OCI-LY7 (cell line): ENCODE data around the gene CCT8. TPM values are rescaled to one million over a fixed set of nuclear protein-coding genes. Genes with fewer than 3 reads are reported as not detected.

ENCODE experiments used
- Bru-seq: library from RNA; stranded (reverse); fragments of 400-500 nt; gene quantifications from one replicate; lab custom pipeline; 2021; lab: Mats Ljungman, UMichigan
- BruChase-seq, 2 experiments: library from RNA; stranded (reverse); fragments of 400-500 nt; gene quantifications; one replicate each; lab custom pipeline; 2021; lab: Mats Ljungman, UMichigan
- BruUV-seq: library from RNA; stranded (reverse); fragments of 400-500 nt; replicated peaks from 2 replicates; lab custom pipeline; 2021; lab: Mats Ljungman, UMichigan
- CTCF ChIA-PET: fragments of 300-600 bp; sonication (Branson Sonifier 250); formaldehyde crosslinking; loops from one replicate; lab custom pipeline; 2022; ENCODE audit warnings: antibody characterized with exemption; ENCODE audit not compliant: unreplicated experiment; lab: Charles Lee
- POLR2A ChIA-PET: fragments of 300-600 bp; sonication (Branson Sonifier 250); formaldehyde crosslinking; loops from one replicate; lab custom pipeline; 2022; ENCODE audit warnings: antibody characterized with exemption; lab: Charles Lee
- DNase-seq: peaks from one replicate; pipeline ENCODE4 v3.0.0-alpha.2; 2015; ENCODE audit warnings: low spot score
- H2AFZ ChIP-seq: fragments of 200-600 bp; sonication (generic), shearing (Covaris generic); 2 replicates; pipeline ENCODE4 v1.6.1; 2014; ENCODE audit warnings: mild to moderate bottlenecking, antibody characterized with exemption, low read length, moderate library complexity
- H3K27ac ChIP-seq: fragments of 200-600 bp; sonication (generic); 2 replicates; pipeline ENCODE4 v1.5.1; 2014; ENCODE audit warnings: mixed run types, low read depth, mild to moderate bottlenecking, moderate library complexity, low read length, inconsistent platforms; ENCODE audit not compliant: poor library complexity, severe bottlenecking
- H3K36me3 ChIP-seq: fragments of 200-600 bp; sonication (generic); 2 replicates; pipeline ENCODE4 v1.6.1; 2014; ENCODE audit warnings: mild to moderate bottlenecking, antibody characterized with exemption, low read length, moderate library complexity, mixed read lengths; ENCODE audit not compliant: insufficient read depth
- H3K4me1 ChIP-seq: fragments of 200-600 bp; sonication (generic); 2 replicates; pipeline ENCODE4 v1.5.1; 2014; ENCODE audit warnings: mild to moderate bottlenecking, low read length; ENCODE audit not compliant: insufficient read depth, poor library complexity, severe bottlenecking
- H3K4me2 ChIP-seq: fragments of 200-600 bp; sonication (generic); 2 replicates; pipeline ENCODE4 v1.6.1; 2014; ENCODE audit warnings: mild to moderate bottlenecking, low read length
- H3K4me3 ChIP-seq: fragments of 200-600 bp; sonication (generic); 2 replicates; pipeline ENCODE4 v1.5.1; 2014; ENCODE audit warnings: mild to moderate bottlenecking, low read depth, low read length; ENCODE audit not compliant: poor library complexity, severe bottlenecking
- H3K79me2 ChIP-seq: fragments of 200-600 bp; sonication (generic); 2 replicates; pipeline ENCODE4 v1.6.1; 2016; ENCODE audit warnings: low read depth, mild to moderate bottlenecking, low read length, moderate library complexity, mixed read lengths; ENCODE audit not compliant: insufficient read depth
- H3K9me2 ChIP-seq: fragments of 200-600 bp; sonication (generic); 2 replicates; pipeline ENCODE4 v1.6.1; 2016; ENCODE audit warnings: mild to moderate bottlenecking, low read length, mixed read lengths; ENCODE audit not compliant: insufficient read depth
- H3K9me3 ChIP-seq: fragments of 200-600 bp; sonication (generic); 2 replicates; pipeline ENCODE4 v1.6.1; 2014; ENCODE audit warnings: mild to moderate bottlenecking, mixed run types, low read length, mixed read lengths
- H4K20me1 ChIP-seq: fragments of 200-600 bp; sonication (generic); 2 replicates; pipeline ENCODE4 v1.6.1; 2014; ENCODE audit warnings: mild to moderate bottlenecking, antibody characterized with exemption, low read length, moderate library complexity, mixed read lengths; ENCODE audit not compliant: insufficient read depth
- EZH2phosphoT487 ChIP-seq: fragments of 200-600 bp; sonication (generic); IDR thresholded peaks from 2 replicates; pipeline ENCODE4 v1.6.1; 2018; ENCODE audit warnings: low read depth, borderline replicate concordance, mild to moderate bottlenecking, mixed run types, antibody characterized with exemption, low read length, moderate library complexity, mixed read lengths
- intact Hi-C: fragments of 100-400 bp; cut with micrococcal nuclease; formaldehyde crosslinking; loops from one replicate; pipeline ENCODE4 v1.10.0; 2022; ENCODE audit not compliant: unreplicated experiment
- long read RNA-seq: library from polyadenylated mRNA; stranded (forward); transcript quantifications from one replicate; pipeline ENCODE4 v2.0.0, GENCODE V29; 2022
- total RNA-seq, 2 experiments: library from RNA; depleted of rRNA in 1 of 2; stranded (reverse); fragments of >200 nt in 1 of 2; shearing (Covaris generic) in 1 of 2; gene quantifications; 2 replicates each; pipeline ENCODE4 v1.2.3, GENCODE V29; 2014 to 2022
- TF ChIP-seq, protein P1 (sequence below): fragments of 200-600 bp; sonication (generic); conservative IDR thresholded peaks from 2 replicates; pipeline ENCODE4 v1.5.1; 2014; ENCODE audit warnings: mild to moderate bottlenecking, antibody characterized with exemption, low read length, moderate library complexity, mixed read lengths

CCT8 gene, protein sequence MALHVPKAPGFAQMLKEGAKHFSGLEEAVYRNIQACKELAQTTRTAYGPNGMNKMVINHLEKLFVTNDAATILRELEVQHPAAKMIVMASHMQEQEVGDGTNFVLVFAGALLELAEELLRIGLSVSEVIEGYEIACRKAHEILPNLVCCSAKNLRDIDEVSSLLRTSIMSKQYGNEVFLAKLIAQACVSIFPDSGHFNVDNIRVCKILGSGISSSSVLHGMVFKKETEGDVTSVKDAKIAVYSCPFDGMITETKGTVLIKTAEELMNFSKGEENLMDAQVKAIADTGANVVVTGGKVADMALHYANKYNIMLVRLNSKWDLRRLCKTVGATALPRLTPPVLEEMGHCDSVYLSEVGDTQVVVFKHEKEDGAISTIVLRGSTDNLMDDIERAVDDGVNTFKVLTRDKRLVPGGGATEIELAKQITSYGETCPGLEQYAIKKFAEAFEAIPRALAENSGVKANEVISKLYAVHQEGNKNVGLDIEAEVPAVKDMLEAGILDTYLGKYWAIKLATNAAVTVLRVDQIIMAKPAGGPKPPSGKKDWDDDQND
- 229 and 240 TPM in 2 replicates for total RNA-seq (2014; rRNA removed; shearing (Covaris generic))
- 332 and 375 TPM in 2 replicates for total RNA-seq (2022)
- Bru-seq, nascent RNA = percentile 98 among the genes with signal in this experiment
- BruChase-seq, experiment 1, labeled RNA remaining after a 6-hour chase = percentile 99 among the genes with signal in this experiment
- percentile 98 among the genes with signal in this experiment for BruChase-seq, experiment 2, labeled RNA remaining after a 2-hour chase
- long read RNA-seq, transcript CCT8-204 (15 exons, 1,872 nt) = minor isoform, 5 of 743 reads
- long read RNA-seq, transcript CCT8-201 (15 exons, 2,005 nt) = major isoform, 681 of 743 reads
- long read RNA-seq, partial matches to known transcripts = 24 of 743 reads
- long read RNA-seq, other reads (novel, unspliced or antisense) = 33 of 743 reads

DNA sequence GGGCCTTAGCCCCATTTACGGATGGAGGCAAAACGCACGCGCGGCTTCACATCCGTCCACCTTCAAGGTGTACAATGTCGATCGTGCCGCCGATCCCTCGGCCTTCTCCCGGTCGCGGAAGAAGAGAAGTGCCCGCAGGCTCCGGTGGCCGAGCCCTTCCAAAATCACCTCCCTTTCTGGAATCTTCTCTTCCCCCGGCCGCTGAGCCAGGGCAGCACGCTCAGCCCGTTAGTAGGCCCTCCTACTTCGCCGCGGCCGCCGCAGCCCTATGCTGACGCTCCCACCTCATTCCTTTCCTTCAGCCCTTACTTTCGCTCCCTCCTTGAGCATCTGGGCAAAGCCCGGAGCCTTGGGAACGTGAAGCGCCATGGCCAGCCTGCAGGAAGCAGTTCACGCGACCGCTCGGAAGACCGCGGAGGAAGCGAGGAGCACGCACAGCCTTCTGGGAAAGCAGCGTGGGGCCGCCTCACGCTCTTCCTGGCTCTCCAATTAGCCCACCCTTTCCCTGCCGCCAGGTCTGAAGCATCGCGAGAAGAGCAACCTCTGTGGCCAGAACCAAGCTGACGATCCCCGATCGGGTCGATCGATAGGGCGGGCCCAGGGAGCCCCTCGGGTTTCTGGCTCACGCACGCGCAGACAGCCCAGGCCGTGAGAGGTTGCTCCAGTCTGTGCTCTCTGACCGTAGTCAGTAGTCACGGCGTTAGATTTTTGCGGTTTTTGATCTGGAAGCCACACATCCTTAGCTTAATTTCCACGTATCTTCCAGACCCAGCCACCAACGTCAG, at the start of gene CCT8:
Gene CCT8, minus strand, starts transcription at position 427 of the 785 bp plus-strand sequence. Its CDS starts 58 bp downstream, at position 369.
- ChIA-PET CTCF (interaction anchor here (1.5 kb wide), 1 partner anchor 43 kb away, joined by 3 read pairs; no protein-coding TSS in a partner anchor), POLR2A (interaction anchor here (0.5 to 4.6 kb wide), 23 partner anchors 8 to 325 kb away, joined by 3 to 35 read pairs (median 6); partner anchors contain the start of genes RWDD2B and USP16)
- Histone ChIP-seq H3K4me1 (peaks cover 46% of the 10 kb centered on the region), H3K4me2 (peak within 1 kb of the TSS; percentile 98), H2AFZ (peak within 1 kb of the TSS; percentile 99), H3K4me3 (peak within 1 kb of the TSS; percentile 100), H4K20me1 (peaks cover 46% of the 10 kb centered on the region), H3K36me3 (peaks cover 50% of the 10 kb centered on the region), H3K27ac (peak within 1 kb of the TSS; percentile 74), H3K79me2 (peaks cover 57% of the 10 kb centered on the region), H3K9me2 (no peaks in the 10 kb centered on the region), H3K9me3 (no peaks in the 10 kb centered on the region)
- peak; percentile 100 for DNase-seq
- BruUV-seq = no TSS peak
- TF ChIP-seq, protein P1, sequence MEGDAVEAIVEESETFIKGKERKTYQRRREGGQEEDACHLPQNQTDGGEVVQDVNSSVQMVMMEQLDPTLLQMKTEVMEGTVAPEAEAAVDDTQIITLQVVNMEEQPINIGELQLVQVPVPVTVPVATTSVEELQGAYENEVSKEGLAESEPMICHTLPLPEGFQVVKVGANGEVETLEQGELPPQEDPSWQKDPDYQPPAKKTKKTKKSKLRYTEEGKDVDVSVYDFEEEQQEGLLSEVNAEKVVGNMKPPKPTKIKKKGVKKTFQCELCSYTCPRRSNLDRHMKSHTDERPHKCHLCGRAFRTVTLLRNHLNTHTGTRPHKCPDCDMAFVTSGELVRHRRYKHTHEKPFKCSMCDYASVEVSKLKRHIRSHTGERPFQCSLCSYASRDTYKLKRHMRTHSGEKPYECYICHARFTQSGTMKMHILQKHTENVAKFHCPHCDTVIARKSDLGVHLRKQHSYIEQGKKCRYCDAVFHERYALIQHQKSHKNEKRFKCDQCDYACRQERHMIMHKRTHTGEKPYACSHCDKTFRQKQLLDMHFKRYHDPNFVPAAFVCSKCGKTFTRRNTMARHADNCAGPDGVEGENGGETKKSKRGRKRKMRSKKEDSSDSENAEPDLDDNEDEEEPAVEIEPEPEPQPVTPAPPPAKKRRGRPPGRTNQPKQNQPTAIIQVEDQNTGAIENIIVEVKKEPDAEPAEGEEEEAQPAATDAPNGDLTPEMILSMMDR = no peak
- TF ChIP-seq EZH2phosphoT487 = no peak
- intact Hi-C loops = loop anchor here (1.0 to 2.0 kb wide), 3 partner anchors 49 to 225 kb away; partner anchors contain the start of genes BACH1, LTN1 and USP16

DNA sequence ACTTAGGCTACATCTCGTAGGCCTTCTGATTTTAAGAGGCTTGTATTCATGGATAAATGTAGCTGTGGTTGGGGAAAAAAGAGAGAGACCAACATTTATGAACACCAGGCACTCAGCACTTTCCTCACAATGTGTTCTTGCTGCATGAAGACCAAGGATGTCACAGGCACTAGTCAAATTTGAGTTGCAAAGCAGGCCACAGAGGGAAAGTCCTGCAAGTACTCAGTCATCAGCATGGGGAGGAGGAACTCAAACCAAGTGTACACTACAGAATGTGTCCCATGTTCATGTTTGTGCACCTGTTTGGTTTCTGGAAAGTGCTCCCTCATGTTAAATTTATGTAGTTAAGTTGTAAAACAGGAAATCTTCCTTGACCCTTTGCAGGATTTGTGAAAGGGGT, 48.3 kb upstream of the CCT8 start:
- no peaks in the 10 kb centered on the region for H3K9me2 ChIP-seq
- CTCF ChIA-PET = no interaction called here
- H3K4me1 ChIP-seq = peaks cover 45% of the 10 kb centered on the region
- peak overlapping the region; percentile 54 for H3K4me3 ChIP-seq
- H4K20me1 ChIP-seq = no peaks in the 10 kb centered on the region
- H2AFZ ChIP-seq = peak overlapping the region; percentile 64
- H3K9me3 ChIP-seq = no peaks in the 10 kb centered on the region
- H3K79me2 ChIP-seq = no peaks in the 10 kb centered on the region
- peak; percentile 66 for DNase-seq
- POLR2A ChIA-PET = interaction anchor here (0.6 to 2.6 kb wide), 8 partner anchors 11 to 588 kb away, joined by 3 to 10 read pairs (median 4); no protein-coding TSS in a partner anchor
- TF ChIP-seq, protein P1 = no peak
- TF ChIP-seq EZH2phosphoT487 = no peak
- peak overlapping the region; percentile 41 for H3K27ac ChIP-seq
- no peaks in the 10 kb centered on the region for H3K36me3 ChIP-seq
- no TSS peak for BruUV-seq
- H3K4me2 ChIP-seq = peak overlapping the region; percentile 64
- intact Hi-C loops = loop anchor here (5.0 kb wide), 1 partner anchor 176 kb away; the partner anchor contains the start of gene BACH1
